ENCODE results near the gene IGLON5.

Gene IGLON5

DNA sequence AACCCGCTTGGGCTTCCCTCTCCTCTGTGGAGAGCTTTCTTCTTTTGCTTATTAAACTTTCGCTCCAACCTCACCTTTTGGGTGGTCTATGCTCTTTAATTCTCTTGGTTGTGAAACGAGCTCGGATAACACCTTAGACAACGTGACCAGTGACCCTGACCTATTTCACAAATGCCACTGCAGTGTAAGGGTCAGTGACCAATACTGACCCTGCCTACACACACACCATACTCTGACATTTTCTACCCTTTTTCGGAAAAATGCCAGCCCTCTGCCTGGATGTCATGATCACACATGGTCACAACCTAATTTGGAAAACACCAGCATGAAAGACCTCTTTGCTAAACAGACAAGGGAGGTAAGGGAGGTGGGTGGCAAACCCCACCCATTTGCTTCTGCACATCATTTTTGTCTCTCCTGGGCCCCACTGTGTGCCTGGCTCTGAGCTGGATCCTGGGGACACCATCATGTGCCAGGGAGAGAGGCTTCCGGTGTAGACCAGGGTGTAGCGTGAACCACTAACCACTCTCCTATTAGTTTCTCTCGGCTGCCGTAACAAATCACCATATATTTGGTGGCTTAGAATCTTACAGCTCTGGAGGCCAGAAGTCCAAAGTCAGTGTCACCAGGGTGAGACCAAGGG, 44.8 kb downstream of the IGLON5 start:
- Histone ChIP-seq H3K27me3 (ENCODE audit: insufficient read depth, low read length) (no peaks in the 10 kb centered on the region), H3K4me3 (ENCODE audit: low read length) (no peak overlapping the region), H3K9ac (ENCODE audit: low read depth, low read length) (no peak overlapping the region), H3K27ac (ENCODE audit: low read length) (no peak overlapping the region), H3K9me3 (ENCODE audit: insufficient read depth, low read depth, low read length) (no peaks in the 10 kb centered on the region), H3K36me3 (ENCODE audit: insufficient read depth, low read depth, low read length) (peaks cover 2% of the 10 kb centered on the region; the same call in 1 of the 2 replicates), H3K4me1 (ENCODE audit: insufficient read depth, low read length) (peaks cover 7% of the 10 kb centered on the region; the same call in 1 of the 2 replicates)

DNA sequence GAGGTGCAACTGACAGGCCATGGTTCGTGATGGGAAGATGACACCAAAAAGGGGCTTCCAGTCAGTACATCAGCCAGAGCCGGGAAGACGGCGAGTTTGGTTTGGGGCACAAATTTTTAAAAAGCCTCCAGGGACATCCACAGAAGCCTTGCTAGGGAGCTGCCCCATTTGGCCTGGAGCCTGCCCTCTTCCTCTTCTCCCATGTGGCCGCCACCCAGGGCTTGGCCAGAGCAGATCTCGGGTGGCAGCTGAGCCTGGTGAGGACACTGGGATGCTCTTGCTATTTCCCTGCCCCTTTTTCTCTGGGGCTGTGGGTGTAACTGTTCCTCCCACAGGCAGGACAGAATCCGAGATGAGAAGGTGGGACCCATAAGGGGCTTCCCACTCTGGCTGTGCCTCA, 46.5 kb downstream of the IGLON5 start:
- no peak overlapping the region for H3K9ac ChIP-seq (ENCODE audit: low read depth, low read length)
- H3K9me3 ChIP-seq (ENCODE audit: insufficient read depth, low read depth, low read length) = no peaks in the 10 kb centered on the region
- H3K4me1 ChIP-seq (ENCODE audit: insufficient read depth, low read length) = peaks cover 9% of the 10 kb centered on the region
- no peak overlapping the region for H3K4me3 ChIP-seq (ENCODE audit: low read length)
- no peak overlapping the region for H3K27ac ChIP-seq (ENCODE audit: low read length)
- H3K27me3 ChIP-seq (ENCODE audit: insufficient read depth, low read length) = no peaks in the 10 kb centered on the region
- H3K36me3 ChIP-seq (ENCODE audit: insufficient read depth, low read depth, low read length) = no peaks in the 10 kb centered on the region

DNA sequence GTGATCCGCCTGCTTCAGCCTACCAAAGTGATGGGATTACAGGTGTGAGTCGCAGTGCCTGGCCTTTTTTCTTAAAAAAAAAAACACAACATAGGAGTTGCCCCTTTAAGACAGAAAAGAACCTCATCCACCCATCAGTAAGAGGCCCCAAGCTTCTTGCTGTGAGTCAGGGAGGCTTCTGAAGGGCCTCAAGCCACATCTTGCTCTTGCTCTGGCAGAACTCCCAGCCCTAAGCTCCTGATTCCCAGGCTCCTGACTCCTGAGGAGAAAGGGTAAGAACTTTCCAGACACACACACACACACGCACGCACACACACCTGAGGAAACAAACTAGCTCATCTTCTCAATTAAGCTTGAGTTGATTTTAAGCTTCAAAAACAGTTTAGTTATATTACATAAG, 47.9 kb downstream of the IGLON5 start:
- peaks cover 5% of the 10 kb centered on the region for H3K4me1 ChIP-seq (ENCODE audit: insufficient read depth, low read length)
- H3K4me3 ChIP-seq (ENCODE audit: low read length) = no peak overlapping the region
- H3K9me3 ChIP-seq (ENCODE audit: insufficient read depth, low read depth, low read length) = no peaks in the 10 kb centered on the region
- H3K9ac ChIP-seq (ENCODE audit: low read depth, low read length) = no peak overlapping the region
- no peak overlapping the region for H3K27ac ChIP-seq (ENCODE audit: low read length)
- no peaks in the 10 kb centered on the region for H3K36me3 ChIP-seq (ENCODE audit: insufficient read depth, low read depth, low read length)
- no peaks in the 10 kb centered on the region for H3K27me3 ChIP-seq (ENCODE audit: insufficient read depth, low read length)

DNA sequence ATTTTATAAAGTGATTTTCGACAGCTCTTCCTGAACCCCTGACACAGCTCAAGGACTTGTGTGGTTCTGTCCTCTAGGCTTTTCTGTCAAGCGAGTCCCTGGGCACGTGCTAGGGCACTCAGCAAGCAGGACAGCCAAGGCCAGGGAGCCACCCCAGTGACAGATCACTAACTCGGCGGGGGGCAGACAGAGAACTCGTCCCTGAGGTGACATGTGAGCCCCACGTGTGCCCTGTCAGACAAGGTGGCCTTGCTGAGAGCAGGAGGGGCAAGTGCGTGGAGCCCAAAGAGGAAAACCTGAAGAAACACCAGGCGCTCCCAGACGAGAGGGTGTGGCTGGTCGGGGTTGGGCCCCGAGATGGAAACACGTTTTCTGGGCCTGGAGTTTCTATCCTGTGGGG, 49.8 kb downstream of the IGLON5 start:
- no peaks in the 10 kb centered on the region for H3K36me3 ChIP-seq (ENCODE audit: insufficient read depth, low read depth, low read length)
- H3K4me3 ChIP-seq (ENCODE audit: low read length) = no peak overlapping the region
- no peak overlapping the region for H3K27ac ChIP-seq (ENCODE audit: low read length)
- H3K9ac ChIP-seq (ENCODE audit: low read depth, low read length) = no peak overlapping the region
- no peaks in the 10 kb centered on the region for H3K9me3 ChIP-seq (ENCODE audit: insufficient read depth, low read depth, low read length)
- peaks cover 9% of the 10 kb centered on the region; the same call in 1 of the 2 replicates for H3K4me1 ChIP-seq (ENCODE audit: insufficient read depth, low read length)
- no peaks in the 10 kb centered on the region for H3K27me3 ChIP-seq (ENCODE audit: insufficient read depth, low read length)

DNA sequence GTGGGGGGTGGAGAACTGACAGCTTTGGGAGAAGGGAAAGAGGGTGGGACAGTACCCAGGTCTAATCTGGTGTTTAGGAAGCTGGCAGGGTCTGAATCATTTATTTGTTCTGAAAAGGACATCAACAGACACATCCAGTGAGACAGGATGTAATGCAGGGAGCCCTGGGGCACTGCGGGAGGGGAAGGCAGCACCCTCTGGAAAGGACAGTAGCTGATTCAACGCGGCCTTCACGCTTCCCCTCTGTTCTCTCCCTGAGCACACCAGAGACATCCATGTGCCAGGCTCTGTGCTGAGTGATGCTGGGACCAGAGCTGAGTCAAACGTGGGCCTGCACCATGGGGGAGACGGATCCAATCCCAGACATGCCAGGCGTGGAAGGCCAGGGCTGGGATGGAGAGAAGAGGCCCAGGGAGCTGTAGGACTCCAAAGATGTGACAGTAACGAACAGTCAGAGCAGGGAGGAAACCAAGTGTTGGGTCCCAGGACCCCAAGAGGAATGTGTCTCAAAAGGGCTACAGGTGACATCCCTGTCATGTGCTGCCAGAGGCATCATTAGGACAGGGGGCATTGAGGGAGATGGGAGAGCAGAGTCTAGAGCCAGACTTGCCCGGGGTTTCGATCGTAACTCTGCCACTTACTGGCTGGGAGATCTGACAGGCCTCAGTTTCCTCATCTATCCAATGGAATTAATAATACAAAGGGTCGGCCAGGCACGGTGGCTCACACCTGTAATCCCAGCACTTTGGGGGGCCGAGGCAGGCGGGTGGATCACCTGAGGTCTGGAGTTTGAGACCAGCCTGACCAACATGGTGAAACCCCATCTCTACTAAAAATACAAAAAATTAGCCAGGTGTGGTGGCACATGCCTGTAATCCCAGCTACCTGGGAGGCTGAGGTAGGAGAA, 53.0 kb downstream of the IGLON5 start:
- no peaks in the 10 kb centered on the region for H3K27me3 ChIP-seq (ENCODE audit: insufficient read depth, low read length)
- H3K4me1 ChIP-seq (ENCODE audit: insufficient read depth, low read length) = peaks cover 15% of the 10 kb centered on the region
- no peak overlapping the region for H3K27ac ChIP-seq (ENCODE audit: low read length)
- H3K9me3 ChIP-seq (ENCODE audit: insufficient read depth, low read depth, low read length) = no peaks in the 10 kb centered on the region
- no peak overlapping the region for H3K4me3 ChIP-seq (ENCODE audit: low read length)
- no peak overlapping the region for H3K9ac ChIP-seq (ENCODE audit: low read depth, low read length)
- H3K36me3 ChIP-seq (ENCODE audit: insufficient read depth, low read depth, low read length) = no peaks in the 10 kb centered on the region

DNA sequence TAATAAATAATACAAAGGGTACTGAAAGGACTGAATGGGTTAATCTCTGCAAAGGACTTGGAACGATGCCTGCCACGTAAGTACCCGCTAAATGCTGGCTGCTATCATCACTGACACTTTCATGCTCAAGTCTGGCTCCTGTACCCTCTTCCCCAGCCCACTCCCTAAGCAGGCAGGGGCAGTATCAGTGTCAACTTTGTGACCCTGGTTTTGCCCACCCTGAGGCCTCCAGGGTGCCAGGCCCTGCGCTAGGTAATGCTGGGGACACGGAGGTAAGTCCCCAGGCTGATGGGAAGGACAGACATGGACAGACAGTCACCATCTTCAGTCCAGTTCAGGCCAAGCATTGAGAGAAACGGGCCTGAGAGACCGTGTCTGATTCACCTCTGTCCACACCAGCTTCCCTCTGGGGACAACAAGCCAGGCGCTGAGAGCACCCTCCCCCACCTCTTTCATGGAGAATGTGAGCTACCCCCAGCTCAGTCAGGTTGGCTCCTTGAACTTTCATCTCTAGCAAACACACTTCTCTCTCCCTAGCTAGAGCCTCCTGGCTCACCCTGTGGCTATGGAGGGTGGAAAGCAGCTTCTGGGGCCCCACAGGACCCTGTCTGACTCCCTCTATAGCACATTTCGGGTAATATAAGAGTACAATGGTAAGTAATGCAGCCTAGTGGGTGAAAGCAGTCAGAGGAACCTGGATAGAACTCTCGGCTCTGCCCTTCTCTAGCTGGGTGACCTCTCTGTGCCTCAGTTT, 53.9 kb downstream of the IGLON5 start:
- Histone ChIP-seq H3K9ac (ENCODE audit: low read depth, low read length) (peak overlapping the region; percentile 80), H3K27me3 (ENCODE audit: insufficient read depth, low read length) (no peaks in the 10 kb centered on the region), H3K4me3 (ENCODE audit: low read length) (peak overlapping the region; percentile 78), H3K27ac (ENCODE audit: low read length) (no peak overlapping the region), H3K9me3 (ENCODE audit: insufficient read depth, low read depth, low read length) (no peaks in the 10 kb centered on the region), H3K36me3 (ENCODE audit: insufficient read depth, low read depth, low read length) (no peaks in the 10 kb centered on the region), H3K4me1 (ENCODE audit: insufficient read depth, low read length) (peaks cover 15% of the 10 kb centered on the region)

DNA sequence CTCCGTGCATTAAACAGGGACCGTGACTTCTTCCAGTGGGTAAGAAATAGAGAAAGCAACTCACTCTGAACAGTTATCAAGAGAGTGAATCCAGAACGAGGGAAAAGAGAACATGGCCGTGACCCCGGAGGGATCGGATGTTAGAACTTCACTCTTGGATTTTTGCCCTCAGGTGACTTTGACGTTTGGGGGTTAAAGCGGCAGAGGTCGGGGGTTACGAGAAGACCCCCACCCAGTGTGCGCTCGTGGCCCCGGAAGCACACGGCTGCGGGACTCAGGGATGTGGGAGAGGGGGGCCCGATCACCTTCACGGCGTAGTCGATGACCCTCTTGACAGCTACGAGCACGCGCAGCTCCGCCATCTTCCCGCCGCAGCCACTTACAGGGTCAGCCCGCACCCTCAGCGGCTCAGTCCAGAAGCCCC, 54.5 kb downstream of the IGLON5 start, which contains the start of gene ETFB:
TSS of gene ETFB (minus strand) at position 424 of the 424 bp plus-strand sequence. CDS start at position 362, 62 bp downstream.
- peak within 1 kb of the TSS; percentile 98 for H3K27ac ChIP-seq (ENCODE audit: low read length)
- H3K4me1 ChIP-seq (ENCODE audit: insufficient read depth, low read length) = peaks cover 15% of the 10 kb centered on the region
- H3K27me3 ChIP-seq (ENCODE audit: insufficient read depth, low read length) = no peaks in the 10 kb centered on the region
- H3K36me3 ChIP-seq (ENCODE audit: insufficient read depth, low read depth, low read length) = no peaks in the 10 kb centered on the region
- H3K4me3 ChIP-seq (ENCODE audit: low read length) = peak within 1 kb of the TSS; percentile 97
- no peaks in the 10 kb centered on the region for H3K9me3 ChIP-seq (ENCODE audit: insufficient read depth, low read depth, low read length)
- peak within 1 kb of the TSS; percentile 89 for H3K9ac ChIP-seq (ENCODE audit: low read depth, low read length)

DNA sequence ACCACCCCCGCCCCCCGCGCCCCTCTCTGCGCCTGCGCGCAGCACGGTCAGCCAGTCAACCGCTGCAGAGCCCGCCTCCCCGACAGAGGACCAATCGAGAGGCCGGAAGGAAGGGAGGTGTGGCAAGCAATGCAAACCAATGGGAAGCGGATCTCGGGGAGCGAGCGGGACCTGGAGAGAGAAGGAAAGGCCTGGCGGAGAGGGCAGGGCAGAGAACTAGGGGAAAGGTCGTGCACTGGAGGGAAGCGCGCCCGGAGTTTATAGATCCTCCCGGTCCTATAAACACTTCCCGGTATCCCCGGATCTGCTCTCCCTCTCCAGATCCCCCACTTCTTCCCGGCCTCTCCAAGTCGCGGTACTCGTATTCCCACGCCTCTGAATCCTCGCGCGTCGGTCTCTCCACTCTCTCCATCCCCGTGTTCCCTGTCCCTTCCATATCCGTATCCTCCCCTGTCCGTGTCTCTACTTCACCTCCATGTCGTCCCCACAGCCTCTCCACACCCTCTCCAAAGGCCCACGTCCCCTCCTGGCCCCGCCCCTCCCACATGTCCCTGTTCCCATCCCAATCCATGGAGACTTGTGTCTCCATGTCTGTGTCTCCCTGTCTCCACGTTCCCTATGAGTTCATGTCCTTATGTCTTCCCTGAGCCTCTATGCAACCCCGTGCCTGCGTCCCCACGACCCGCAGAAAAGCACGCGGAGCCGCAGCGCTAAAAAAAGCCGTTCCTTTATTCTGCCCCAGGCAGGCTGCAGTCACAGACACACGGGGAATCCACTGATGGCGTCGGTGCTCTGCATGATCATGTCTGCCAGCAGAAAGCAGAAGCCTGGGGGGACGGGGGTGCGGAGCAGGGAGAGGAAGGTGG, 55.2 kb downstream of the IGLON5 start:
- no peaks in the 10 kb centered on the region for H3K36me3 ChIP-seq (ENCODE audit: insufficient read depth, low read depth, low read length)
- peak overlapping the region; percentile 98 for H3K27ac ChIP-seq (ENCODE audit: low read length)
- H3K27me3 ChIP-seq (ENCODE audit: insufficient read depth, low read length) = no peaks in the 10 kb centered on the region
- H3K4me3 ChIP-seq (ENCODE audit: low read length) = peak overlapping the region; percentile 97
- peak overlapping the region; percentile 89 for H3K9ac ChIP-seq (ENCODE audit: low read depth, low read length)
- no peaks in the 10 kb centered on the region for H3K9me3 ChIP-seq (ENCODE audit: insufficient read depth, low read depth, low read length)
- H3K4me1 ChIP-seq (ENCODE audit: insufficient read depth, low read length) = peaks cover 15% of the 10 kb centered on the region

DNA sequence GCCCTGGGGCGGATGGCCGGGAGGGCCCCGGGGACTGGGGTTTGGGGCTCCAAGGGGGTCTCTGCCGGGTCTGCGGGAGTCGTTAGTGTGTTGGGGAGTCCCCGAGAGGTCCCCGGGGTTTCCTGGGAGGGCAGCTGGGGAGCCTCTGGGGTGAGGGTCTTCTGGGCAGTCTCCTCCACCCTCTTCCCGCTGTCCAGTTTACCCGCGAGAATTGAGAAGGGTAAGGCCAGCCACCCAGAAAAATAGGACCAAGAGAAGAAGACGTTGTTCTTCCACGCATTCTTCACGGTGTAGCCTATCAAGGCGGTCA, 55.8 kb downstream of the IGLON5 start:
- no peaks in the 10 kb centered on the region for H3K36me3 ChIP-seq (ENCODE audit: insufficient read depth, low read depth, low read length)
- H3K9me3 ChIP-seq (ENCODE audit: insufficient read depth, low read depth, low read length) = no peaks in the 10 kb centered on the region
- H3K4me3 ChIP-seq (ENCODE audit: low read length) = peak overlapping the region; percentile 97
- peak overlapping the region; percentile 98 for H3K27ac ChIP-seq (ENCODE audit: low read length)
- H3K9ac ChIP-seq (ENCODE audit: low read depth, low read length) = peak overlapping the region; percentile 89
- H3K27me3 ChIP-seq (ENCODE audit: insufficient read depth, low read length) = no peaks in the 10 kb centered on the region
- peaks cover 15% of the 10 kb centered on the region for H3K4me1 ChIP-seq (ENCODE audit: insufficient read depth, low read length)

DNA sequence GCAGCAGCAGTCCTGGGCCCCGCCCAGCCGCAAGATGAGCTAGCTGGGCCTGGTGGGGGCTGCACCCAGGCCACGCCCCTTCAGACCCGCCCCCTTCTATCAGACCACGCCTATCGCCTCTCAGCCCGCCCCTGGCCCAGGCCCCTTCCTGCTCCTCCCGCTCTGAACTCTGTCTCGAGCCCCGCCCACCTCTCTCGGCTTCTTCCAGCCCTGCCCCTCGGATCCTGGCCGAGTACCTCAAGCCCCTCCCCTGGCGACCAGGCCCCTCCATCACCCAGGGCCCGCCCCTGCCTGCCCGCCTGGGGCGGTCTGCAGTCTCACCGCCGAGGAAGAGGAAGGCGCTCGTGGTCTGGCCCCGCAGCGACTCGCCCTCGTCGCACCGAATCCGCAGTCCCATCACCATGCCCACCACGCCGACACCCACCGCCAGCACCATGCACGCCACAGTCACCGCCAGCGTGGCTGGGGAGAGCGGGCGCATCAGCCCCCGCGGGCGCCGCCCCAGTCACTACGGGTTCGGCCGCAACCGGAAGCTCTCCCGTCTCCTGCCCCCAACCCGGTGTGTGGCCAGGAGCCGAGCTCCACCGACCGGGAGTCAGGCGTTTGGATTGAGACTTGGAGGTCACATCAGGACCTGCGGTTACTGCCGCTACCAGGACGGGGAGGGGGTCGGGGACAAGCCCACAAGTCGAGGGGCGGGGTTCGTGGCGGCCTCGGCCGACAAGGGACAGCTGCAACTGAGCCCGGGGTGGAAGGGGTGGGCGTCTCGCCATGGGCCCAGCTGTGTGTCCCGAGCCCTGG, 56.3 kb downstream of the IGLON5 start:
- no peaks in the 10 kb centered on the region for H3K9me3 ChIP-seq (ENCODE audit: insufficient read depth, low read depth, low read length)
- H3K9ac ChIP-seq (ENCODE audit: low read depth, low read length) = peak overlapping the region; percentile 89; the same call in 1 of the 2 replicates
- H3K36me3 ChIP-seq (ENCODE audit: insufficient read depth, low read depth, low read length) = no peaks in the 10 kb centered on the region
- H3K4me1 ChIP-seq (ENCODE audit: insufficient read depth, low read length) = peaks cover 15% of the 10 kb centered on the region
- H3K4me3 ChIP-seq (ENCODE audit: low read length) = peak overlapping the region; percentile 97
- peak overlapping the region; percentile 98 for H3K27ac ChIP-seq (ENCODE audit: low read length)
- no peaks in the 10 kb centered on the region for H3K27me3 ChIP-seq (ENCODE audit: insufficient read depth, low read length)
